HUES48 (cell line): ENCODE results near the gene TACC2.

Experiments used
- H3K27ac ChIP-seq: one replicate; pipeline ENCODE4 v1.7.0; 2013; ENCODE audit warnings: low read depth, low read length, inconsistent platforms
- H3K27me3 ChIP-seq: 2 replicates; pipeline ENCODE4 v1.6.1; 2013; ENCODE audit warnings: mild to moderate bottlenecking, low read length; ENCODE audit not compliant: control insufficient read depth, insufficient read depth
- H3K36me3 ChIP-seq: 2 replicates; pipeline ENCODE4 v1.6.1; 2013; ENCODE audit warnings: low read length; ENCODE audit not compliant: control insufficient read depth, insufficient read depth
- H3K4me1 ChIP-seq: 2 replicates; pipeline ENCODE4 v1.6.1; 2013; ENCODE audit warnings: mild to moderate bottlenecking, low read length; ENCODE audit not compliant: control insufficient read depth, insufficient read depth
- H3K4me3 ChIP-seq: 2 replicates; pipeline ENCODE4 v1.5.1; 2013; ENCODE audit warnings: mild to moderate bottlenecking, low read depth, low read length
- H3K9ac ChIP-seq: 2 replicates; pipeline ENCODE4 v1.6.1; 2013; ENCODE audit warnings: mild to moderate bottlenecking, low read depth, low read length, moderate library complexity
- H3K9me3 ChIP-seq: 2 replicates; pipeline ENCODE4 v1.6.1; 2013; ENCODE audit warnings: low read length; ENCODE audit not compliant: control insufficient read depth, insufficient read depth

Gene TACC2

DNA sequence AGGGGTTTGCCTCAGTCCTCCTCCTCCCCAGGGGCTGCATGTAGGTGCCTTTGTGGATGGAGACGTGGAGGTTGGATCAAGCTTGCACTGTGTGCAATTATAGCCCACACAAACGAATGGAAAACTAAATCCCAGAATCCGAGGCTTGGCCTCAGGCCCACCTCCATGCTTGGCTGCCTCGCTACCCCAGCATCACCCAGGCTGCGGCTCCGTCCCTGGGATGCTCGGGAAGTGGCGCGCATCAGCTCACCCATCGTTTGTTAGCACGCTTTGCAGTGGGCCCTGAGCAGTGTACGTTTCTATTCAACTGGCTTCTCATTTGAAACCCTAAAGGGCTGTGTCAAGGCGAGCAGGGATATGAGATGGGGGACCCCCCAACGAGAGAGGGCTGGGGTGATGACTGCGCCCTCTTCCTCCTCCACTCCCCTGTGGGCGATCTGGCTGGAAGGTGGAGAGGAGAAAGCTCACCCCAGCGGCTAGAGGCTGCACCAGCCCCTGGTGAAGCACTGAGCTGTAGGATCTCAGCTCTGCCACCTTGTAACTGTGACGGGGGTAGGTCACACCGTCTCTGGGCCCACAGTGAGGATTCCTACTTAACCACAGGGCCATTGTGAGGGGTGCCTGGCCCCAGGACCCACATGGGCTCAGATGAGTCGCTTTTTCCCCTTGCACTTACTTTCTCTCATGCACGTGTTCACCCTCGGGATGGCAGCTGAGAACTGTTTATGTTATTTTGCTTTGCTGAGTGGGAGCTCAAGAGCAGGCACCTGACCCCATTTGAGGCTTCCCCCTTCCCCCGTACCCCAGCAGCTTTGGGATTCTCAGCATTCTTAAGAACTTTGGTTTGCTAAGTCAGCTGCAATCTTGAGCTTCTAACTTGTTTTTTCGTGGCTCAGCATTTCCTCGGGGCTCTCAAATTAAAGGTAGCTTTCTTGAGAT lies 269.4 kb downstream of the TACC2 start:
- no peak overlapping the region for H3K4me3 ChIP-seq
- H3K27ac ChIP-seq = peak overlapping the region; percentile 48
- peaks cover 24% of the 10 kb centered on the region for H3K36me3 ChIP-seq
- peaks cover 3% of the 10 kb centered on the region; the same call in 1 of the 2 replicates for H3K9me3 ChIP-seq
- H3K9ac ChIP-seq = 0 out of 2 replicates have a peak overlapping the region, but pooled peaks have one; percentile 37
- H3K27me3 ChIP-seq = no peaks in the 10 kb centered on the region
- peaks cover 5% of the 10 kb centered on the region for H3K4me1 ChIP-seq

DNA sequence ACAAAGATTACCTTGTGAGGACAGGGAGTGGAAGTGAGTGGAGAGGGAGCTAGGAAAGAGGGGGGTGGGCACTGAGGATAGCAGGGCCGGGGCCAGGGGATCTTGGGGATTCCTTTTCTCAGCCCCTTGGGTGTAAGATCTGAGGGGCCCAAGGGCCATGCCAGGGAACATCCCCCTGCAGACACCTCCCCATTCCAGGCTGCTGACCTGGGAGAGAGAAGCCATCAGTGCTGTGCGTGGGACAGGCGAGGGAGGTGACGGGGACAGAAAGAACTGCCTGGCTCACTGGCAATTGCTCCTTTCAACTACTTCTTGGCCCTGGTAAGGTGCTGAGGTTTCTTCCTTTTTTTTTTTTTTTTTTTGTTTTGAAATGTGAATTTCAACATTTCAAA lies 270.1 kb downstream of the TACC2 start:
- Histone ChIP-seq H3K9ac (no peak overlapping the region), H3K4me3 (no peak overlapping the region), H3K27ac (peak overlapping the region; percentile 48), H3K9me3 (peaks cover 3% of the 10 kb centered on the region; the same call in 1 of the 2 replicates), H3K36me3 (peaks cover 17% of the 10 kb centered on the region), H3K27me3 (no peaks in the 10 kb centered on the region), H3K4me1 (peaks cover 5% of the 10 kb centered on the region)

DNA sequence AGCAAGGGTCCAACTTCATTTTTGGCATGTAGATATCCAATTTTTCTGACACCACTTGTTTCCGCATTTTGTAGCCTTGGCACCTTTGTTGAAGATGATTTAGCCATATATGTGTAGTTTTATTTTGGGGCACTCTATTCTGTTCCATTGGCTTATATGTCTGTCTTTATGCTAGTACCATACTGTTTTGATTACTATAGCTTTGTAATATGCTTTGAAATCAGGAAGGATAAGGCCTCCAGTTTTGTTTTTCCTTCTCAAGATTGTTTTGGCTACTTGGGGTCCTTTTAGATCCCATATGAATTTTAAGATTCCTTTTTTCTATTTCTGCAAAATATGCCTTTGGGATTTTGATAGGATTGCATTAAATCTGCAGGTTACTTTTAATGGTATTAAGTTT lies 272.6 kb downstream of the TACC2 start:
- H3K9ac ChIP-seq = no peak overlapping the region
- 0 out of 2 replicates have a peak, but pooled peaks cover 6% of the 10 kb centered on the region for H3K36me3 ChIP-seq
- no peaks in the 10 kb centered on the region for H3K27me3 ChIP-seq
- peaks cover 3% of the 10 kb centered on the region; the same call in 1 of the 2 replicates for H3K9me3 ChIP-seq
- H3K4me3 ChIP-seq = no peak overlapping the region
- no peak overlapping the region for H3K27ac ChIP-seq
- peaks cover 7% of the 10 kb centered on the region for H3K4me1 ChIP-seq

DNA sequence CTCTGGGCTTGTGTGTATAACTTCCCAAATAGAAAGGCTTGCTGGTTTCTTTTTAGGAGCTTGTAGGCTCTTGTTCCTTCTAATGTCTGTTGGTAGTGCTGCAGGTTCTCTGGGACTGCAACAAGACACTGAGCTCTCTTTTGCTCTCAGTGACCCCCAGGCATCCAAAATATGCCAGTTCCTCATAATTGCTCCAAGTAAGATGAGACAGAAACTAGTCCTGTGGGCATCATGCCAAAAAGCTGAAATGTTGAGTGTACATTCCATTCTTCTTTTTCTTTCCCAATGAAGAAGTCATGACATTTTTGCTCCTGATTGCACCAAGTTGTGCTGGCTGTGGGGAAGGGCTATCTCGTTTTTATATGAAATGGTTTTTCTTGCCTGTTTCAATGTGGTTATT lies 275.0 kb downstream of the TACC2 start:
- Histone ChIP-seq H3K9ac (no peak overlapping the region), H3K4me1 (peaks cover 3% of the 10 kb centered on the region; the same call in 1 of the 2 replicates), H3K9me3 (peaks cover 3% of the 10 kb centered on the region; the same call in 1 of the 2 replicates), H3K36me3 (0 out of 2 replicates have a peak, but pooled peaks cover 6% of the 10 kb centered on the region), H3K27ac (no peak overlapping the region), H3K27me3 (no peaks in the 10 kb centered on the region), H3K4me3 (no peak overlapping the region)

DNA sequence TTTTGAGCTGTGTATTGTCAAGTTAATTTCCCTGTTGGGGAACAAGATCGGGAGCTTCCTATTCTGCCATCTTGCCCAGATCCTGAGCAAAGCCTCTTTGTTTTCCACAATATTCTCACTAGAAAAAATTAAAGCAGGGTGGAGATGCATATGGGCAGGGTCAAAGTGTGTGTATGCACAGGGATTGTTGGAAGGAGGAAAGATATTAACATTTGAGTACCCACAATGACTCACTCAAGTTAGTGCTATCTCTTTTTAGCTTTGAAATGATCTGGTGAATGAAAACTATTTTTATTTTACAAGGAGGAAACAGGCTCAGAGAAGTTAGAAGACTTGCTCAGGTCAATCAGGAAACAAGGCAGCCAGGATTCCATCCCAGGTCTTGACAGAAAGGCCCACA lies 275.5 kb downstream of the TACC2 start:
- Histone ChIP-seq H3K4me3 (no peak overlapping the region), H3K4me1 (peaks cover 3% of the 10 kb centered on the region; the same call in 1 of the 2 replicates), H3K9ac (no peak overlapping the region), H3K27ac (no peak overlapping the region), H3K9me3 (peaks cover 3% of the 10 kb centered on the region; the same call in 1 of the 2 replicates), H3K36me3 (peaks cover 7% of the 10 kb centered on the region; the same call in 1 of the 2 replicates), H3K27me3 (no peaks in the 10 kb centered on the region)

DNA sequence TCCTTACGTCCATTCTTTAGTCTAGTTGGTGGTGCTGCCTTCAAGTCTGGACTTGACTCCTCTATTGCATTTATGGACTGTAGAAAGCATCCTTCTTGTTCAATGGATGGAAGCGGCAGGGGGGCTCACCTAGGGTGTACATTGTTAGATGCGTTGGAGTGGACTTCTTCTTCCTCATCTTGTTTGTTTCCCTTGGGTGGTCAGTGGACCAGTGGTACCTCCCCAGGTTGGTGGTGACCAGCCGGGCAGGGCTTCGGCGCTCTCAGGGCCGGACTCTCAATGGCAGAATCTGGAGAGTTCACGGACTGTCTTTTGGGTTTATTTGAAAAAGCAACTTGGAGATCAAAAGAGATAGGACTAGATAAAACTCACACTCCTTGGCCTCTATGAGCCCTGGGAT lies 276.0 kb downstream of the TACC2 start:
- Histone ChIP-seq H3K9ac (no peak overlapping the region), H3K4me1 (peaks cover 3% of the 10 kb centered on the region; the same call in 1 of the 2 replicates), H3K9me3 (peaks cover 3% of the 10 kb centered on the region; the same call in 1 of the 2 replicates), H3K36me3 (peaks cover 12% of the 10 kb centered on the region; the same call in 1 of the 2 replicates), H3K27me3 (no peaks in the 10 kb centered on the region), H3K27ac (no peak overlapping the region), H3K4me3 (no peak overlapping the region)

DNA sequence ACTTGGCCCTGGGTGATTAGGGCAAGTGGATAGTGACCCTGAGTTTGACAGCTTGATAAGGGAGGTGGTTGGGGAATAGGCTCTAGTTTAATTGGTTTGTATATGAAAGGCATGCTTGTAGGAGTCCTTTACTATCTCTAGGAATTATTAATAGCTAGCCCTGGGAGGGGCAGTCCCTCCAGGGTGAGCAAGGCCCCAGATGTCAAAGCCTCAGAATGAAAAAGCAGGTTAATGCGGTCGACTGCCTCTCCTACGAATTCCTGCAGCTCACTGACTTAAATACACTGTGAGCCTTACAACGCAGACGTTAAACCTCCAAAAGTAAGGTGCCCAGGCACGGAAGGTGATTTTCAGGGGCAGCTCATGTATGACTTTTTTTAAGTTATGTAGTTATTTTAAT lies 276.9 kb downstream of the TACC2 start:
- Histone ChIP-seq H3K36me3 (peaks cover 13% of the 10 kb centered on the region; the same call in 1 of the 2 replicates), H3K27me3 (no peaks in the 10 kb centered on the region), H3K9me3 (peaks cover 3% of the 10 kb centered on the region; the same call in 1 of the 2 replicates), H3K4me3 (no peak overlapping the region), H3K9ac (no peak overlapping the region), H3K27ac (no peak overlapping the region), H3K4me1 (peaks cover 3% of the 10 kb centered on the region; the same call in 1 of the 2 replicates)

DNA sequence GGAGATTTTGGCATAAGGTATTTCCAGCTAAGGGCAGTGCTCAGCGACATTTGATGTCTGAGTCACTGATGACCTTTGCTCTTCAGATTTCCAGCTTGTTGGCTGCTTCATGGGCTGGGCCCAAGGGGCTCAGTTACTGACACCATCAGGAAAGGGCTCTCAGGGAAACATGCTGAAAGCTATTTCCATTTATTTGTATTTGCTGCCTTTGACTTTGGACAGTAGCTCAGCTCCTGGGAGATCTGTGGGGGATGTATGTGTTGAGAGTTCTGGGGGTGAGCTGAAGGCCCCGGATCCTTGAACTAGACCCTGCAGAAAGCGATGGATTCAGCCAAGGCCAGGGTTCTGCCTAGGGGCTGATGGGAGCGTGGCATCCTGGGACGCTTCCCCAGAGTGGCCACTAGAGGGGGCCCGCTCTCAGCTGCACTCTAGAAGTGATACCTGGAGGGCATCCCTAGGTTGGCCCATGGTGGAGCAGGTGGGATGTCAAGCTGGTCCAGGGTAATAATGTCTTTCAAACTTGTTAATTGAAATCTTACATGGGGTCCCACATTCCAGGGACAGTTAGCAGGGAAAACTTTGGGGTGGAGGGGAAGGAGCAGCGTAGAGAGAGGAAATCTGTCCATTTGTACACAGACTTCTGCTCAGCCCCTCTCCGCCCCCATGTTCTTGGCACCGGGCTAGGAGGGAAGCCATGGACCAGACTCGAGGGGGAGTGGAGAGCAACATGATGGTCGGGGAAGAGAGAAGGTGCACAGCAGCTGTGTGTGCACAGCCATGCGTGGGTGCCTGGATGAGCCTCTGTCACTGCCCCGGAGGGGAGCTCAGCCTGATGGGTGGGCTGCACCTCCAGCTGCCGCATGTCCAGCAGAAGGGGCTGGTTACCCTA lies 279.1 kb downstream of the TACC2 start:
- Histone ChIP-seq H3K4me1 (peaks cover 3% of the 10 kb centered on the region; the same call in 1 of the 2 replicates), H3K9me3 (no peaks in the 10 kb centered on the region), H3K27me3 (no peaks in the 10 kb centered on the region), H3K36me3 (peaks cover 13% of the 10 kb centered on the region; the same call in 1 of the 2 replicates), H3K9ac (no peak overlapping the region), H3K4me3 (no peak overlapping the region), H3K27ac (no peak overlapping the region)

DNA sequence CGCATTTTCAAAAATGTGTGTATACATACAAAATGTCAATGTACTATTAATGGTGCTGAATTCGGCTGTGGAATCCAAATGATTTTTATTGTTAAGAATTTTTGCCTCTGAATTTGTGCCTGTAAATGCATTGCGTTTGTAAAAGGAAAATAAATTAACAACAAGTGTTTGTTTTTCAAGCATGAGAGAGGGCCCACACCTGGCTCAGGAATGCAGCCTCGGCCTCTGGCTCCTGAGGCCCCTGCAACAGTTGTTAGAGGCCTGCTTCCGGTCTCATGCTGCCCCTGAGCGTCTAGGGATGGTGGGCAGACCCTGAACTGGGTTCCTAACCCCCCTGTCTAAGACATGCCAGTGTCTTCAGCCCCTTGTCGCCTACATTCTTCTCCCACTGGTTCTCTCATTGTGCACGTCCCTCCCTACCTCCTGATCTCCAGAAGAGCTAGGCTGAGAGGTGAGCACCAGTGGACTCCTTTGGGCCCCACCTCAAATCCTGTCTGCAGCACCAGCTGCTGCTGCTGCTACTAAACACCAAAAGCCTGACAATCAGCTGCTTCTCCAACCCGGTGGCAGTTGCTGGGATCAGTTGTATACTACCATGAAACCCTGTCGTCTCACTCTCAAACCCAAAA lies 280.2 kb downstream of the TACC2 start:
- Histone ChIP-seq H3K36me3 (peaks cover 13% of the 10 kb centered on the region; the same call in 1 of the 2 replicates), H3K4me1 (peaks cover 3% of the 10 kb centered on the region; the same call in 1 of the 2 replicates), H3K9ac (no peak overlapping the region), H3K4me3 (no peak overlapping the region), H3K27me3 (no peaks in the 10 kb centered on the region), H3K9me3 (no peaks in the 10 kb centered on the region), H3K27ac (no peak overlapping the region)

DNA sequence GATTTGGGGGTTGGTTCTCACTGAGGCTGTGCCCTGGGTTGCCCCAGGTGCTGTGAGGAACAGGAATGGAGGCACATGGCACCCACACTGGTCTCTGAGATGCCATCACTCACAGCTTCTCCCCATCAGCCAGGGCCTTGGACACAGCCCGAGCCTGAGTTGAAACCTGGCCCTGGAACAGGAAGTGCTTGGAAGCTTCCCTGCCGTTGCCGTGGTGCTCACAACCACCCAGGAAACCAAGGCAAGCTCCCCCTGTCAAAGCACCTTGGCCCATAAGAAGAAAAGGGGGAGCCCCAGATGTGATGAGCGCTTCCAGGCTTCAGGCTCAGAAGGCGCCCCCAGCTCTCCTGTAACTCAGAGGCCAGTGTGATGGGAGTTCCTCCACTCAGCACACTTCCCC lies 282.1 kb downstream of the TACC2 start, which contains the start of gene BTBD16:
BTBD16 (plus strand) TSS at position 221 of the 400 bp plus-strand sequence. CDS start 3,786 bp downstream, outside the sequence.
- no peak within 1 kb of the TSS for H3K4me3 ChIP-seq
- H3K27me3 ChIP-seq = no peaks in the 10 kb centered on the region
- peaks cover 11% of the 10 kb centered on the region; the same call in 1 of the 2 replicates for H3K36me3 ChIP-seq
- no peaks in the 10 kb centered on the region for H3K9me3 ChIP-seq
- no peak within 1 kb of the TSS for H3K27ac ChIP-seq
- H3K9ac ChIP-seq = no peak within 1 kb of the TSS
- H3K4me1 ChIP-seq = no peaks in the 10 kb centered on the region
